T47D (cell line): ENCODE measurements around the gene TTC38.
"Not testable (repeated sequence)": the region's sequence is repeated elsewhere in the genome, so short reads cannot be mapped to it uniquely, and the experiment has no call there.

Experiments used
- DNase-seq, 2 experiments: peaks; one replicate each; pipeline versions ENCODE4 v3.0.0 to v3.0.0-alpha.2; 2011 to 2012; ENCODE audit warnings: low read depth in 1 of 2, low spot score in 1 of 2
- JUND ChIP-seq: IDR thresholded peaks from 2 replicates; pipeline ENCODE4 v1.6.1; 2012; ENCODE audit warnings: low read depth
- in situ Hi-C: cut with HindIII; loops from 2 replicates; pipeline ENCODE4 v1.10.0; 2016; ENCODE audit warnings: low sequenced_read_pairs, low pct_unique_long_range_greater_than_20kb

TTC38 gene

DNA sequence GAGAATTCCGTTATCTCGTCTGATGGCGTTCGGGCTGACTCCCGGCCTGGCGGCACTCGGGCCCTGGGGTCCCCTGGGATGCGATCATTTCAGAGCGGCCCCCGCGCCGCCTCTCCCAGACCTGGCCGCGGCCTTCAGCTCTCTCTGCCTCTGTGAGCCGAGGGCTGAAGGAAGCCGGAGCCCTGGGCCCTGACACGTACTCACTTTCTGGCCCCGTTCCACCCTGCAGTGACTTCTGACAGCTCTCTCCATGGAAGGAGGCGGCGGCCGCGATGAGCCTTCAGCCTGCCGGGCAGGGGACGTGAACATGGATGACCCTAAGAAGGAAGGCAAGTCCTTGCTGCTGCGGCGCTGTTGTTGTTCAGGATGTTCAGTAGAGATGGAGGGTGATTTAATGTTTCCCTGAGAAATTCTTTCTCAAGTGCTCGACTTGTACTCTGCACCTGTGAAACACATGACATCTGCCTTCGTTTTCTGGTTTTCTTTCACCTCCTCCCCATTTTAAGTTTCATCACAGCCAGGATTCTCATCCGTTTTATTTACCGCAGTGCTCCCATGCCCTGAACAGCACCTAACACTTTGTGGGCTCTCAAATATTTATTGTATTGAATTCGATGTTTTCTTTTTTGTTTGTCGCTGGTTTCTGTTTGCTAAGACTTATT, 29.5 kb downstream of the TTC38 start:
- TF ChIP-seq JUND = no peak
- DNase-seq = peak in 1 of 2 experiments; percentile 19
- in situ Hi-C loops = no loop called here

DNA sequence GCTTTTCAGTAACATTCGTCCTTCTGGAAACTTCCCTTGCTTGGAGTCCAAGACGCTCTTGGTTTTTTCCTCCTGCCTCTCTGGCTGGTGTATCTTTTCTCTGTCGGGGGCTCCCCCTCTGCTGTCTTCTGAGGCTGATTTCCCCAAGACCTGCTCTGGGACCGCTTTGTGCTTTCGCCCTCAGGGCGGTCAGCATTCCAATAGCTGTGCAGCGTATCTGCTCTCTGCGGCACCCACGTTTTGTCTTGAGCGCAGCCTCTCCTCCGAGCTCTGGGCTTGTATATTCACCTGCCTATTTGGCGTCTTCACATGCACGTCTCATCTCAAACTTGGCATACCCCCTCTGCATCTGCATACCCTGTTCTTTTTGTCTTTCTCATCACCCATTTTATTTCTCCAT, 31.3 kb downstream of the TTC38 start:
- in situ Hi-C loops = no loop called here
- DNase-seq = no peak
- no peak for TF ChIP-seq JUND

DNA sequence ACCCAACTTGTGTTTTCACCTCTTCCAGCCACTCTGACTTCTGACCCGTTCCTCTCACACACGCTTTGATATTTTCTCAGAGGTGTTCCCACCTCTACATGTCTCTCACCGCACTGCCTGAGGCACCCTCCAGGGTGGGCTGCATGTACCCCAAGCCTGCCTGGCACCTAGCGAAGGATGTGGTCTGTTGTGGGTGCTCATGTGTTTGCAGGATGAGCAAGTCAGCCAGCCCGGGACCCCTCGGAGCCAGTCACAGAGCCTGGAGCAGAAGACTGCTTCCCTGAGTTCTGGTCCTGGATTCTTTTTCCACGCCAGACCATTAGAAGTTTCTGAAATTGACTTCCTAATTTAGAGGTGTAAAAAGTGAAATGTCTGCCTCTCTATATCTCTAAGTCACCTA, 32.7 kb downstream of the TTC38 start:
- no peak for DNase-seq
- TF ChIP-seq JUND = no peak
- in situ Hi-C loops = no loop called here

DNA sequence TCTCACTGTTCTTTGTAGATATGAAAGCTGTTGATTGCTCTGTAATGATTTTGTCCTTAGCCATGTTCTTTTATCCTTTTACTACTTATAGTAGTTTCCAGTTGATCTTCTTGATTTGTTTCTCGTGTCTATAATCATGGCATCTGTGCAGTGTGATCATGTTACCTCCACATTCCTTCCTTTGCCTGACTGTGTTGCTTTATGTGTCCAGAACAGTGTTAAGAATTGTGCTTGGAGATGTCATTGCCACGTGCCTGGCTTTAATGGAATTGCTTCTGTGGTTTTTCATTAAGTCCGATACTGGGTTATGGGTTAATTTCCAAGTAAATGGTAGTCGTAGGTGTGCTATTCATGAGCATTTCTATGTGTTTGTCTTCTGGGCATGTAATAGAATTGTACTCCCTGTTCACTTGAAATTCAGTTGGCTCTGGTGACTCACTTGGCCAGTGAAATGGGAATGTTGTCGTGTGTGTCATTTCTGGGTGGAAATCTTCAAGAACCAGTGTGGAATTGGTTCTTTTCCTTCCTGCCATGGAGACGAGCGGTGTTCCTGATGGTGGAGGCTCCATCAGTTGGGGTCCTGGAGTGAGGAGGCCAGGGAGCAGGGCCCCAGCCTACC, 35.6 kb downstream of the TTC38 start:
- no peak for DNase-seq
- in situ Hi-C loops = no loop called here
- no peak for TF ChIP-seq JUND

DNA sequence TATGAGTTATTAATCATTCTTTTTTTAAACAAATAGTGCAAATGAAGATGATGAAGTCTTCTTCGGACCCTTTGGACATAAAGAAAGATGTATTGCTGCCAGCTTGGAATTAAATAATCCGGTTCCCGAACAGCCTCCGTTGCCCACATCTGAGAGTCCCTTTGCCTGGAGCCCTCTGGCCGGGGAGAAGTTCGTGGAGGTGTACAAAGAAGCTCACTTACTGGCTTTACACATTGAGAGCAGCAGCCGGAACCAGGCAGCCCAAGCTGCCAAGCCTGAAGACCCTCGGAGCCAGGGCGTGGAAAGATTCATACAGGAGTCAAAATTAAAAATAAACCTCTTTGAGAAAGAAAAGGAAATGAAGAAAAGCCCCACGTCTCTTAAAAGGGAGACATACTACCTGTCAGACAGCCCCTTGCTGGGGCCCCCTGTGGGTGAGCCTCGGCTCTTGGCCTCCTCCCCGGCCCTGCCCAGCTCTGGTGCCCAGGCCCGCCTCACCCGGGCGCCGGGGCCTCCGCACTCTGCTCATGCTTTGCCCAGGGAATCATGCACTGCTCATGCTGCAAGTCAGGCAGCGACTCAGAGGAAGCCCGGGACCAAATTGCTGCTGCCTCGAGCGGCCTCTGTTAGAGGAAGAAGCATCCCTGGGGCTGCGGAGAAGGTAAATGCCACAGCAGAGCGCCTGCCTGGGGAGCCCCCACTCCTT, 40.6 kb downstream of the TTC38 start:
- in situ Hi-C loops = no loop called here
- no peak for DNase-seq
- no peak for TF ChIP-seq JUND

DNA sequence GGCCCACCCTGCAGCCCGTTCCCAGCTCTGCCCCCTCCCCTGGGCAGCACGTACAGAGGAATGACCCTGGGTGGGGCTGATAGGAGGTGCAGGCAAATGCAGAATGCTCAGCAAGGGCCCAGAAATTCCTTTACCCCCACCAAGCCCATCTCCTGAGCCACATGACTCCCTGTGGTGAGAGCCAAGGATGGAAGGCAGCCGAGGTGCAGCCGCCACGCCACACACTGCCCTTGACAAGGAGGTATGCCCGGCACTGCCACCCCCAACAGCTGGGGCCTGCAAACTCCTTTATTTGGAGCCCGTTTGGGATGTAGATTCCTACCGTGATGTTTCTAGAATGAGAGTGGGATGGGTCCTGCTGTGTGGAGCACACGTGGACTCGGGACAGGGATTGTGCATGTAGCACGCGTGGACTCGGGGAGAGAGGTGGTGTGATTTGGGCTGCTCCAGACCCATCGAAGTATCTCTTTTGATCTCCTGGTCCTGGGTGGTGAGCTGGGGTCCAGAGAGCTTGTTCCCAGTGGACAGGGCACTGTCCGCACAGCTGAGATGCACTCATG, 41.8 kb downstream of the TTC38 start:
- in situ Hi-C loops = no loop called here
- DNase-seq = no peak
- TF ChIP-seq JUND = no peak

DNA sequence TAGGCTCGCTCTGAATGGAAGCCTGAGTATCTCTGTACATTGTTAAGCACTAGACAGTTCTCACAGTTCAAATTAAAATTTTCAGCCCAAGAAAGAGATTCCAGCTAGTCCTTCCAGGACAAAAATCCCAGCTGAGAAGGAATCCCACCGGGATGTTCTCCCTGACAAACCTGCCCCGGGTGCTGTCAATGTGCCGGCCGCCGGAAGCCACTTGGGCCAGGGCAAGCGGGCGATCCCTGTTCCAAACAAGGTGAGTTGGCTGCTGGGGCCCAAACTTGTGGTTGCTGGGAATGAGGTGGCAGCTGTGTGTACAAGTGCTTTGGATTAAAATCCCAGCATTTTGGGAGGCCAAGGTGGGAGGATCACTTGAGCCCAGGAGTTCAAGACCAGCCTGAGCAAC, 44.2 kb downstream of the TTC38 start:
- DNase-seq = no peak
- in situ Hi-C loops = no loop called here
- TF ChIP-seq JUND = no peak

DNA sequence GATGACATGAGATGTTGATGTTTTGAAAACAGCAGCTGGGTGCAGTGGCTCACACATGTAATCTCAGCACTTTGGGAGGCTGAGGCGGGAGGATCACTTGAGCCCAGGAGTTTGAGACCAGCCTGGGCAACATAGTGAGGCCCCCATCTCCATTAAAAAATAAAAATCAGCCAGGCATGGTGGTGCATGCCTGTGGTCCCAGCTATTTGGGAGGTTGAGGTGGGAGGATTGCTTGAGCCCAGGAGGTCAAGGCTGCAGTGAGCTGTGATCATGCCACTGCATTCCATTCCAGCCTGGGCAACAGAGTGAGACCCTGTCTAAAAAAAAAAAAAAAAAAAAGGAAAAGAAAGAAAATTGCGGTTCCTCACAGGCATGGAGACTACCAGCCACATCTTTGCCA, 45.0 kb downstream of the TTC38 start:
- in situ Hi-C loops, DNase-seq: not testable (repeated sequence)

DNA sequence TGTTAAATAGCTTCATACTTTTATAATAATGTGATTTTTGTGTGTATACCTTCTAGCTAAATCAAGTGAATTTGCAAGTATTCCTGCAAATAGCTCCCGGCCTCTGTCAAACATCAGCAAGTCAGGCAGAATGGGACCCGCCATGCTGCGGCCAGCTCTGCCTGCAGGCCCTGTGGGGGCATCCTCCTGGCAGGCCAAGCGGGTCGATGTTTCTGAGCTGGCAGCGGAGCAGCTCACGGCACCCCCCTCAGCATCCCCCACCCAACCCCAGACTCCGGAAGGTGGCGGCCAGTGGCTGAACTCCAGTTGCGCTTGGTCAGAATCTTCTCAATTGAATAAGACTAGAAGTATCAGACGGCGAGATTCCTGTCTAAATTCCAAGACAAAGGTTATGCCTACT, 48.2 kb downstream of the TTC38 start:
- no peak for DNase-seq
- in situ Hi-C loops = no loop called here
- TF ChIP-seq JUND = no peak

DNA sequence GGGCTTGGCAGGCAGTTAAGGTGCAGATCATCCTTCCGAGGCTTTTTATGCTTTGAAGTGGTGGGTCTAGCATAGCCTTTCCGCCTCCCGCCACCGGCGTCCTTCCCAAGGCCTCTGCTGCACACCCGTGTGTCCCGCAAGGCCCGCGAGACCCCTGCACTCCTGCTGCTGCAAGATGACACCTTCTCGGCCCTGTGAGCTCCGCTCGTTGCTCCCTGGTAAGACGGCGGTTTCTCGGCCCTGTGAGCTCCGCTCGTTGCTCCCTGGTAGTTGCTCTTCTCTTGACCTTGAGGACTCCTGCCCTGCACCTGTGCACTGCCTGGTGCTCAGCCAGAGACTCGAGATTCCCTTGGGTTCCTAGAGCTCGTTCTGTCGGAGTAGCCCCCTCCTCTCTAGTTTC, 49.8 kb downstream of the TTC38 start:
- no peak for TF ChIP-seq JUND
- no peak for DNase-seq
- in situ Hi-C loops = no loop called here

DNA sequence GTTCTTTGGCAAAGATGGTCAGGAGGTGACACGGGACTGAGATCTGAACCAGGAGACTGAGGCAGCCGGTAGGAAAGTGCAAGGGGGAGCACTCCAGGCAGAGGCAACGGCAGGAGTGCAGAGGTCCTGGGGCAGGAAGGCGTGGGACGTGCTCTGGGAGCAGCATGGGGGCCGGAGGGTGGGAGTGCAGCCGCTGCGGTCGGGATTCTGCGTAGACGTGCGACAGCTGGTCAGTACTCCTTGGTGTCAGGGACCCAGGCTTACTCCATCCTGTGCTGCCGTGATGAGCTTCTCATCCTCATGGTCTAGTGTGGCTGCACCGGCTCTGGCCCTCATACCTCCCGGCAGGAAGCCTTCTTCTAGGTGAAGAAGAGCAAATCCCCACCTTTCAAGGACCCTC, 50.8 kb downstream of the TTC38 start:
- no peak for TF ChIP-seq JUND
- DNase-seq = no peak
- in situ Hi-C loops = no loop called here

DNA sequence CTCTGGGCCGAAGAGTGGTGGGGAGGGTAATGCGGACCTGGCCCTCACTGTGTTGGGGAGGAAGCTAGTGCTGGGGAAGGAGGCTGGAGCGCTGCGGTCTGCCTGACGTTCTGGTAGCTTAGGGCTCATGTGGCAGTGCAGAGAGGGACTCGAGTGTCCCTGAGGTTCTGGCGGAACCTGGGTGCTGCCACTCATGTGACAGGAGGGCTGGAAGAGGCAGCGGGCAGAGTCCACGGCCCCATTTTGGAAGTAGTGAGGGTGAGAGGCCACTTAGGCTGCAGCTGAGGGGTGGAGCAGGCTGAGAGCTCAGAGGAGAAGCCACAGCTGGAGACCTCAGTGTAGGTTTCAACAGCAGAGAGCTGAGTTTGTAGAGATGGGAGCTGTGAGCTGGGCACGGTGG, 51.5 kb downstream of the TTC38 start:
- in situ Hi-C loops = no loop called here

DNA sequence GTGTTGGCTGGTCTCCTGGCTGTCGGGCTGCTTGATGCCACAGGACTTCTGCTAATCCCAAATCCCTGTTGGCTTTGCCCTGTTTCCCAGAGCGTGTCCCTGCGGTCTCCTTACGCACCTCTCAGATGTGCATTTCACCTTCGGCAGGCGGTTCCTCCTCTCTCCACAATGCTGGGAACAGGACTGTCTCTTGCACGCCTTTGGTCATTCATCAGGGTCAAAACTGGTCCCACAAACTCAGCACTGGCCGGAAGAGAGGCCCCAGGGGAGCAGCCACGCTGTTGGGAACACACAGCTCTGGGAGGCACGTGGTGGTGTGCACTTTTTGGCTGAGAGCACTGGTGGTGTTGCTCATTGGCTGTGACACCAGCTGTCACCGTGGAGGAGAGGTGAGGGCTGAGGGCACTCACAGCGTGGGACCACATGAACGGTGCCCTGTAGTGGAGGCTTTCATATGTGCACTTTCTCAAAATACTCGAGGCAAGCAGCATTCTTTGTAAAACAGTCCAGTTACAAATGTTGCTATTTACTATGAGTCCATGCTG, 52.4 kb downstream of the TTC38 start:
- DNase-seq = no peak
- no peak for TF ChIP-seq JUND
- in situ Hi-C loops = no loop called here

More for the DNA sequence above, 51.5 kb downstream of the TTC38 start:
- DNase-seq = no peak
- TF ChIP-seq JUND = no peak
